Left lung (tissue), 10 donors: ENCODE results near the gene BCAS3. TPM values are rescaled to one million over a fixed set of nuclear protein-coding genes. Genes with fewer than 3 reads are reported as not detected.

Experiments
- ATAC-seq: fragments of 200-7000 bp; cut with Tn5 transposase; one replicate; pipeline ENCODE4 v1.9.1; 2020; ENCODE audit warnings: moderate library complexity
- DNase-seq, 4 donors: peaks; one replicate each; pipeline ENCODE4 v3.0.0-alpha.2; 2013 to 2020
- H3K27ac ChIP-seq, 2 donors: fragments of 200-600 bp; sonication (generic) in 1 of 2; one replicate each; pipeline versions ENCODE4 v1.5.0 to v1.8.0; 2020 to 2021
- H3K27me3 ChIP-seq, 2 donors: fragments of 200-600 bp; sonication (generic) in 1 of 2; one replicate each; pipeline versions ENCODE4 v1.5.0 to v1.8.0; 2020 to 2021
- H3K36me3 ChIP-seq, 2 donors: fragments of 200-600 bp; sonication (generic) in 1 of 2; one replicate each; pipeline versions ENCODE4 v1.5.0 to v1.8.0; 2020 to 2021
- H3K4me1 ChIP-seq, 2 donors: fragments of 200-600 bp; one replicate each; pipeline ENCODE4 v1.8.0; 2021
- H3K4me3 ChIP-seq, 2 donors: fragments of 200-600 bp; sonication (generic) in 1 of 2; one replicate each; pipeline versions ENCODE4 v1.5.0 to v1.8.0; 2020 to 2021; ENCODE audit warnings: mild to moderate bottlenecking in 1 of 2
- H3K9me3 ChIP-seq, 2 donors: fragments of 200-600 bp; sonication (generic) in 1 of 2; one replicate each; pipeline versions ENCODE4 v1.5.0 to v1.8.0; 2020 to 2021
- intact Hi-C, 2 donors: fragments of 100-400 bp; cut with DNase I; formaldehyde crosslinking; loops; one replicate each; pipeline versions ENCODE4 v1.11.2 to v1.14.2; 2022
- polyA plus RNA-seq, 6 donors: library from polyadenylated mRNA; unstranded; fragments of 120-200 nt; gene quantifications; one replicate each; pipeline ENCODE4 v1.2.1, GENCODE V29; 2013; ENCODE audit not compliant: insufficient read length in 6 of 6
- total RNA-seq, 2 donors: library from RNA; stranded (reverse); fragmentation: NEBNext Ultra II Directional; extraction: Animal tissue kit (Norgen Biotek cat#: 25700); gene quantifications; one replicate each; pipeline ENCODE4 v1.2.1, GENCODE V29; 2021
- TF ChIP-seq, protein P1 (sequence below), 2 donors: fragments of 200-600 bp; sonication (generic) in 1 of 2; IDR thresholded peaks; one replicate each; pipeline versions ENCODE4 v1.5.0 to v1.8.0; 2021; ENCODE audit warnings: antibody characterized with exemption in 2 of 2
- donor health status: DM: no; HTN: yes; CAD: no.
- donor health status: DM: no; HTN: no; CAD: no.

Gene BCAS3
- total and polyA plus RNA-seq, 8 donors, result 21.2 to 29.6 (median 28.0) TPM

DNA sequence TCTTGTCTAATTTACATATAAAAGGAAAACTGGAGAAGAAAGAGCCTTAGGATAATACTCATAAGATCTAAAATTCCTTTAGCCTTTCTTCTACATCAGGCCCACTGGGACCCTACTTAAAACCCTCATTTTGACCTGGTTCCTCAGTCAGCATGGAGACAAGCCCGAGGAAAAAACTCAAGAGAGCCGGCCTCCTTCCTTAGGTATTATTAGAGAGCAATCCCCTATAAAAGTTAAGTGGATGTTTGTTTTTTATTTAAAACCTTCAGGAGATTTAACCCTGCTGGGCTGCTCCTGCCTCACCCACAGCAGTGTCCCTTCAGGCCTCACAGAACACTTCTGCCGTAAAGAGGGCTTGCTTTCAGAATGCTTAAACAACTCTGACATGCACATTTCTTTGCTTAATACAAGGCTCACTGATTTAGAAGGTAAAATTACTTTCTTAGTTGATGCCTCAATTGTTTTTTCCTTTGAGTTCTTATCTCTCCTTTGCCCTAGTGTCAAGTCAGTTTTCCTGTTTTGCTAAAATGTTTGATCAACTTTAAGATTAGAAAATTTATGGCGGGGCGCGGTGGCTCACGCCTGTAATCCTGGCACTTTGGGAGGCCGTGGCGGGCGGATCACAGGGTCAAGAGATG, 576.4 kb downstream of the BCAS3 start:
- Histone ChIP-seq H3K9me3 (no peaks in the 10 kb centered on the region), H3K36me3 (no peaks in the 10 kb centered on the region), H3K27ac (peak overlapping the region; percentile 35 to 89), H3K4me1 (peaks cover 25 to 58% of the 10 kb centered on the region in 2 donors), H3K4me3 (no peak overlapping the region), H3K27me3 (no peaks in the 10 kb centered on the region)
- TF ChIP-seq, protein P1, sequence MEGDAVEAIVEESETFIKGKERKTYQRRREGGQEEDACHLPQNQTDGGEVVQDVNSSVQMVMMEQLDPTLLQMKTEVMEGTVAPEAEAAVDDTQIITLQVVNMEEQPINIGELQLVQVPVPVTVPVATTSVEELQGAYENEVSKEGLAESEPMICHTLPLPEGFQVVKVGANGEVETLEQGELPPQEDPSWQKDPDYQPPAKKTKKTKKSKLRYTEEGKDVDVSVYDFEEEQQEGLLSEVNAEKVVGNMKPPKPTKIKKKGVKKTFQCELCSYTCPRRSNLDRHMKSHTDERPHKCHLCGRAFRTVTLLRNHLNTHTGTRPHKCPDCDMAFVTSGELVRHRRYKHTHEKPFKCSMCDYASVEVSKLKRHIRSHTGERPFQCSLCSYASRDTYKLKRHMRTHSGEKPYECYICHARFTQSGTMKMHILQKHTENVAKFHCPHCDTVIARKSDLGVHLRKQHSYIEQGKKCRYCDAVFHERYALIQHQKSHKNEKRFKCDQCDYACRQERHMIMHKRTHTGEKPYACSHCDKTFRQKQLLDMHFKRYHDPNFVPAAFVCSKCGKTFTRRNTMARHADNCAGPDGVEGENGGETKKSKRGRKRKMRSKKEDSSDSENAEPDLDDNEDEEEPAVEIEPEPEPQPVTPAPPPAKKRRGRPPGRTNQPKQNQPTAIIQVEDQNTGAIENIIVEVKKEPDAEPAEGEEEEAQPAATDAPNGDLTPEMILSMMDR (IDR thresholded peaks at IDR 0.05), result no peak
- no peak for ATAC-seq
- DNase-seq, result no peak
- intact Hi-C loops, result no loop called here

DNA sequence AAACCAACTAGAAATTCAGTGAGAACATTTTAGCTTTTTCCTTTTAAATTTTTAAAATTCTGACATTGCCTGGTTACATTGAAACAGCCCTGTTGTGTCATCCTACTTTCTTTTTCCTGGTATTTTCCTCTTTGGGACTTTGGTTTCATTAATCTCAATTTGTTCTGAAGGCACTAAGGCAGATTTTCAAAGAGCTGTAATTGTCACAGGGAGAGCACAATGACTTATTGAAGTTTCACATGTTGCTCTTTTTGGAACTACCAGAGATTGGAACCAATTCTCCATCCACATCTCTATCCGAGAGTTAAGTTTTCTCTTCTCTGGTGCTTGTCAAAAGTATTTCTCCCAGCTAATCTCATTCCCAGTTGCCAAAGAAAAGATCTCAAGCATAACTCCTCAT, 577.3 kb downstream of the BCAS3 start:
- TF ChIP-seq, protein P1 (IDR thresholded peaks at IDR 0.05), result no peak
- intact Hi-C loops, result no loop called here

DNA sequence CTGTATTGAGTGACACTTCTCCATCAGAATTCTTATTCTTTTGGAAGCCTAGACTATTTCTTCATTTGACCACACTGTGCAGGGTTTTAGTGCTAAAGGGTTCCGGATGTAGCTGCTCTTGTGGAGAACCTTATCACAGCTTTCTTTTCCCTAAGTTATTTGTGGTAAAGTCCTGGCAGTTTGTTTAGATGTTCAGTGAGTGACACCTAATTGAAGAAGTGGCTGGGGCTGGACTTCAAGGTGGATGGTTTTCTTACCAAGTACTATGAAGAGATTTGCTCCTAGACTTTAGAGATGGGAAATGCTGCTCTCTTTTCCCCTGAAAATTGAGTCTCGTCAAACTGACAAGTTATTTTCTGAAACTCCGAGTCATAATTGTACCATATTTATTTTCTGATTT, 578.0 kb downstream of the BCAS3 start:
- no peak for ATAC-seq
- peak overlapping the region in 1 of 2 donors; percentile 35 for H3K27ac ChIP-seq

More for the DNA sequence above, 577.3 kb downstream of the BCAS3 start:
- H3K4me3 ChIP-seq, result no peak overlapping the region
- H3K4me1 ChIP-seq, result peaks cover 24 to 53% of the 10 kb centered on the region in 2 donors
- H3K27me3 ChIP-seq, result no peaks in the 10 kb centered on the region
- ATAC-seq, result no peak
- DNase-seq, result no peak
- peak overlapping the region; percentile 35 to 37 for H3K27ac ChIP-seq
- H3K9me3 ChIP-seq, result no peaks in the 10 kb centered on the region
- H3K36me3 ChIP-seq, result no peaks in the 10 kb centered on the region

DNA sequence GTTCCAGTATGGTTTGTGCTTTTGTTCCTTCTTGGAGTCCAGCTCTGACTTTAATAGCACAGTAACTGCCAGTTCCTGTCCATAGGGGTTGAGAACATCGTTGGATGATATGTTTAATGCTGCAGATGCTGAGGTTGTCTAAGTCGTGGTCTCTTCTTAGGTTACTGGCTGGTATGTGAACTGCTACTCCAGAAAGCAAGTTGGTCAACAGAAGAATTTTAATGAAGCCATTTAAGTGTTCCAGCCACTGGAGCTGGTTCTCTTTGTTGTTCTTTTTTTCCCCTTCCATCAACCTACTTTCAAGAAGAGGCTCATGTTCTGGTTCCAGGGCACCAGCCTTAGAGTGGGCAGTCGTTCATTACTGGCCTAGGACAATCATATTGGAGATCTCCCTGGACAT, 581.7 kb downstream of the BCAS3 start:
- Histone ChIP-seq H3K4me1 (peaks cover 6 to 9% of the 10 kb centered on the region in 2 donors), H3K9me3 (no peaks in the 10 kb centered on the region), H3K4me3 (no peak overlapping the region), H3K27me3 (no peaks in the 10 kb centered on the region), H3K27ac (peak overlapping the region in 1 of 2 donors; percentile 45), H3K36me3 (no peaks in the 10 kb centered on the region)
- ATAC-seq, result no peak
- DNase-seq, result no peak
- intact Hi-C loops, result no loop called here
- TF ChIP-seq, protein P1 (IDR thresholded peaks at IDR 0.05), result no peak

More for the DNA sequence above, 578.0 kb downstream of the BCAS3 start:
- no peak for DNase-seq
- Histone ChIP-seq H3K36me3 (no peaks in the 10 kb centered on the region), H3K9me3 (no peaks in the 10 kb centered on the region), H3K4me3 (no peak overlapping the region), H3K27me3 (no peaks in the 10 kb centered on the region), H3K4me1 (peaks cover 18 to 46% of the 10 kb centered on the region in 2 donors)
- TF ChIP-seq, protein P1 (IDR thresholded peaks at IDR 0.05), result no peak
- intact Hi-C loops, result no loop called here

DNA sequence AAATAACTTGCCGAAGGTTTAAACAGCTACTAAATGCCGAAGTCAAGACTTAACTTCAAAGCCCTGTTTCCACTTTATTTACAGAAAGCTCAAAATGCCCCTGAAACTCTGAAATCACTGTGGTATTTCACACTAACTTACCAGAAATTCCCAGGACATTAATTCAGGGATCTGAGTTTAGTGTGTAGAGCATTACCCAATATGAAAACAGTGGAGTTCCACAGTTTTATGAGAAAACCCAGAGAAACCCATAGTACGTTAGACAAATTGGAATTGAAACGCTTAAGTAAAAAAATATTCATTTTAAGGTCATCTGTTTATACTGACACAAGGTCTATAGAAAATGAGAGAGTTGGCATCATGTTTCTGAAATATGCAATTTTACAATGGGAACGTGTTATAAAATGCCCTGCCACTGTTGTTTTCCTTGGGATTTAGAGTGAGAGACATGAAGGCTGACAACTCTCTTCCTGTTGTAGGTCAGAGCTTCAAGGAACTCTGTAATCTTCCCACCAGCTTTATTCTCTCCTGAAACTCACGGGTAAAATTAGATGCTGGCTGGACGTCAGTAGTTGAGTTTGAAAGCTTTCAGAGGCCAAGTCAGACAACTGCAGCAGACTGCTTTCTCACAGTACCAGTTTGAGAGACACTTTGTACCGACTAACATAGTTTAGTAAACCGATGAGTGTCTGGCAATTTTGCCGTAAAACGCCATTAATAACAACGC, 582.6 kb downstream of the BCAS3 start:
- Histone ChIP-seq H3K27ac (peak overlapping the region; percentile 3 to 45), H3K36me3 (no peaks in the 10 kb centered on the region), H3K4me3 (no peak overlapping the region), H3K27me3 (no peaks in the 10 kb centered on the region), H3K9me3 (no peaks in the 10 kb centered on the region), H3K4me1 (peaks cover 6 to 8% of the 10 kb centered on the region in 2 donors)
- ATAC-seq (no peak), DNase-seq (peak in 1 of 4 donors; percentile 60)
- TF ChIP-seq, protein P1 (IDR thresholded peaks at IDR 0.05), result no peak
- intact Hi-C loops, result no loop called here
